GM18870 (cell line): ENCODE results near the gene CFAP54.

Source experiments
- ATAC-seq: cut with Tn5 transposase; IDR thresholded peaks from one replicate; pipeline ENCODE4 v1.9.1; 2021; ENCODE audit warnings: moderate library complexity; ENCODE audit not compliant: unreplicated experiment

The CFAP54 gene

DNA sequence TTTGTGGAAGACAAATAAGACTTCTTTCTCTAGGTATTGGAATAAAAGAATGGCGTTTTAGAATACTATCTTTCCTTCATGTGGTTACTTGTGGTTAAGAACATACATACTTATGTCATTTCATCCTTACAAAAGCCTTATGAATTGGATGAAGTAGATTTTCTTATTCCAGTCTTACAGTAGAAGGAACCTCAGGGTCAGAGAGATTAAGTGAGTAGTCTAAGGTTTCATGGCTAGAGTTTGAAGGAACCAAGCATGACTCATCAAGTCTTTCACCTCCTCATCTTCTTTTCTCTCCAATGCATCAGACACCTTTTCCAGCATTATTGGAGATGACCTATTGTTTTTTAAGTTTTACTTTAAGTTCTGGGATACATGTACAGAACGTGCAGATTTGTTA lies 324.8 kb downstream of the CFAP54 start:
- ATAC-seq: no peak

DNA sequence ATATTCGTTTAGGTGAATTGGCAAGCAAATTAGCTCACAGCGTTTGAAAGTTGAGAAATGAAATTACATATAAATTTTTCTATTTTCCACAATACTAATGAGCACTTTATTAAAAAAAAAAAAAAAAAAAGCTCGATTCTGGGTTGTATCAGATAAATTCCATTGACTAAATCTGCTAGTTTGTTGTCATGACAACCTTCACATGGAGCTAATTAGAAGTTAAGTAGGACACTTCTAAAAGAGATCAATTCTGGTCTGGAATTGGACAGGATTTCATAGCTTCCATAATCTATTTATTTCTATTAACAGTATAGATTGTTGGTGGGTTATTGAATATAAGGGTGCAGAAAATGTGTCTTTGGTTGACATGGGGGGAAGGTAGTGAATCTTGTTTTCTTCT lies 332.2 kb downstream of the CFAP54 start:
- no peak for ATAC-seq

DNA sequence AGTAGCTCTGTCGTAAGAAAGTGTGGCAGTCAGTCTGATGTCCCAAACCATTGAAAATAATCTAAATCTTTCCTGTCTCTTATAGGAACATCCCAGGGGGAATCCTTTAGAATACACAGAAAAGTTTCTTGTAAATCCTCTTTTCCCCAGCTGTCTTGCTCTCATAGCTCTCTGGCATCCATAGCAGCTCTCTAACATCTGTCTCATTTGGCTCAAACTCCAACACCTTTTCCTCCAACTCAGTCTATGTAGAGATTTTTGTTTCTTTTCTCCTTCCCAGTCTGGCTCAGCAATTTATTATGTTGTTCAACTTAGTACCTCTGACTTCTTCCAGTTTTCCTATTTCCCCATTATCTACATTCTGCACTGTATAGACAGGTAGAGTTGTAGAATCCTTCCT lies 333.3 kb downstream of the CFAP54 start:
- no peak for ATAC-seq

DNA sequence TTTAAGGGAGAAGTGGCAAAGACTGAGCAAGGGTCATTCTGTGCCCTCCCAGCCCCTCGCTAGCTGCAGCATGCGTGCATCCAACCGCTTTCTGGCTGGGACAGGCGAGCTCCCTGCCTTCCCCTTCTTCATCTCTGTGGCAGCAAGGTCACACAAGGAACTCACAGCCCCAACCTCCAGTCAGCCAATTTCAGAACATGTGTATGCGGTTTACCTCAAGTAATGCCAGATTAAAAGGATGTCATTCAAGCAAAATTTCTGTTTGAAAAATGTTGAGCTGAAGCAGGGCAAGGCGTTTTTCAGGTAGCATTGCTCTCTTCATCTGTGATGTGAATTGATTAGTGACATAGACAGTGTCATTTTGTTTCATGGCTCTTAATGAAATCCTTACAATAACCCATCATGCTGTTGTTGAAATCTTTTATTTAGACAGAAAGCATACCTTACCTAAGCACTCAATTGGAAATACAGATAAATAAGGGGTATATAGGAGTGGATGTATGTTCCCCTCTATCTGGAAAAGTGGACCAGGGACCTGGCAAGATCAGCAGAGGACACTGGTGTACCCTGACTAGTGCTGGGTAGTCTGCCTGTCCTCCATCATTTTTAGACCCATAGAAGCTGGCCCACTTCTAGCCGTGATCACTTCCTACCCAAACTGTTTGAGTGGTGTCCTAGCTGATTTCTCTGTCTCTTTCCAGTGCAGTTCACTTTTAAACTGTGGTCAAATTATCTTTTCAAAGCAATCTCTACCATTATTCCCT lies 334.9 kb downstream of the CFAP54 start:
- no peak for ATAC-seq

DNA sequence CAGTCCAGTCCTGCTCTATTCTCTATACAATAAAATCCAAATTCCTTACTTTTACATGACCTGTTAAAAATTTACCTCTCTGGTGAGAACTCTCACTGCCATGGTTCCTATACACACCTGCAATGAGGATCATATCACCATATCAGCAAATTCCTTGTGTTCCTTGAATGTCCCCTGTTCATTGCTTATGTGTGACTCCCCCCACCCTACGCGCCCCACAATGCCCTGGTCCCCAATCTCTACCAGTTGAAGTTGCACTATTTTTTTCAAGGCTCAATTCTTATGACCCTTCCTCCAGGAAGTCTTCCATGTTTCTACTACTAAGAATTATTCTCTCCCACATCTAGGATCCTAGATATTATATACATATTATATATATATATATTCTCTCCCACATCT lies 335.5 kb downstream of the CFAP54 start:
- ATAC-seq: no peak

DNA sequence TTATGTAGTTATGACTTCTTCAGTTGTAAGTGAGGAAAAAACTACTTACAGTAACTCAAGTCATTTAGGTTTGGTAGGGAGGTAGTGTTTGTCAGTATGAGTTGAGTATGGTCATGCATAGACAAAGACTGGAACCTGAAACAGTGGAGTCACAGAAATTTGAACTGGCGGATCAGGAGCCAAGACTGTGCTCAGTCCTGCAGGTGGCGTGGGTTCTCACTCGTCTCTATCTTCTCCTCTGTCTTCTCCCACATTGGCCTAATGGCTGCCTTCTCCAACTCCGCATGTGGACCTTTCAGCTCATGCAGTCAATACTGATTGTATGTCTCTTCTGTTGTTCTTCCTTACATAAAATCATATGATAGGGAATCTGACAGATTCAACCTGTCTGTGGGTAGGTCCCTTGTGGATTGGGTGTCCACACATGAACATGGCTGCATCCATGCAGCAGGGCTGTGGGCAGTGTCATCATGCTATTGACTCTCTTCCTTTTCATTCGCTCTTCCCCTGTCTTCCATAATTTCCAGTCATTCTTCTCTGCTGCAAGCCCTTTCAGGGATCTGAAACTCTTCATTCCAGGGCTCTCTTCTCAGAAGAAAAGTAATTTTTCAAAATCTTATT lies 338.9 kb downstream of the CFAP54 start:
- no peak for ATAC-seq

DNA sequence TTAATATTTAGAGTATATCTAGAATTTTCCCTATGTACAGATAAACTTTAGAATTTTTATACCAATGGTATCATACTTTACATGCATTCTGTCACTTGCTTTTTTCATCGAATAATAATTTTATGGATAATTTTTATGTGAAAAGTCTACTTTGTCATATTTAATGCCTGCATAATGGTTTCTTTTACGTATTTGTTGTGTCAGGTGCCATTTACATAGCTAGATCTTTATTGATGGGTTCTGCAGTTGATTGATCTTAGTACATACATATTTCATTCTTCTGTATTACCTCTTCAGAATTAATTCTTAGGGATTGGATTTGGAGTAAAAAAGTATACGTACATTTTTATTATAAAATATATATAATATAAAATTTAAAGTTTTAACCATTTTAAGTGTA lies 340.0 kb downstream of the CFAP54 start:
- ATAC-seq: no peak

DNA sequence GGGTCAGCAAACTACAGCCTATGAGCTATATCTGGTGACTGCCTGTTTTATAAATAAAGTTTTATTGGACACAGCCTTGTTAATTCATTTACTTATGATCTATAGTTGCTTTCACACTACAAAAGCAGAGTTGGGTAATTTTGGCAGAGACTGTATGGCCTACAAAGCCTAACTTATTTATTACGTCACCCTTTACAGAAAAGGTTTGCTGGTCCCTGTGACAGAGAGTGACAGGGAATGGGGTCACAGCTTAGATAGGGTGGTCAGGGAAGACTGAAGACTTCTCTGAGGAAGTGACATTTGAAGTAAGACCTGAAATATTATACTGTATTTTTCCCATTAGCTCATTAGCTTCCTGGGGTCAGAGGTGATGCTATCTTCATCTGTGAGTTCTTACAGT lies 342.0 kb downstream of the CFAP54 start:
- ATAC-seq: no peak

DNA sequence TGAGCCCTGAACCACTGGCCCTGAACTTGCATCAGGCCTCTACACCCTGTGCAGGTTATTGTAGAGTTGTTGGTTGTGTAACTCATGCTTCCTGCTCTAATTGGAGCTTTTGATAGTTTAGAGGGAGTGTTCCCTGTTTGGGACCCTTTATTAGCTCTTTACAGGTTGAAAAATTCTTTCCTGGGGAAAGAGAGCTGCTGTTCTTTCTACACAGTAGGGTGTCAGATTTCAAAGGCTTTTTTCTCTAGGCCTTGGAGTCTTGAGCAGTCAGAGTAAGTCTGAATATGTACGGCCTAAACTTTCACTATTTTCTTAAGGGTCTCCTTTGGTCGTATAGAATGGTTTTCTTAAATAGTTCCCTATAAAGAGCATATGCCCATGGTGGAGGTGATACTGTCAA lies 356.9 kb downstream of the CFAP54 start:
- ATAC-seq: no peak

DNA sequence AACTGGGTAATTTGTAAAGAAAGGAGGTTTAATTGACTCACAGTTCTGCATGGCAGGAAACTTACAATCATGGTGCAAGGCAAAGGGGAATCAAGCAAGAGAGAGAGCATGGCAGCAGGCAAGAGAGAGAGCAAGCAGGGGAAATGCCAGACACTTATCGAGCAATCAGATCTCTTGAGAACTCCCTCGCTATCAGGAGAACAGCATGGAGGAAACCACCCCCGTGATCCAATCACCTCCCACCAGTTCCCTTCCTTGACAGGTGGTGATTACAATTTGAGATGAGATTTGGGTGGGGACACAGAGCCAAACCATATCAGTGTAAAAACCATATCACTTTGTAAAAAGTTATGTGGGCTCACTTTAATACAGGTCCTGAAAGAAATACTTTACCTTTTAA lies 361.3 kb downstream of the CFAP54 start:
- ATAC-seq: no peak

DNA sequence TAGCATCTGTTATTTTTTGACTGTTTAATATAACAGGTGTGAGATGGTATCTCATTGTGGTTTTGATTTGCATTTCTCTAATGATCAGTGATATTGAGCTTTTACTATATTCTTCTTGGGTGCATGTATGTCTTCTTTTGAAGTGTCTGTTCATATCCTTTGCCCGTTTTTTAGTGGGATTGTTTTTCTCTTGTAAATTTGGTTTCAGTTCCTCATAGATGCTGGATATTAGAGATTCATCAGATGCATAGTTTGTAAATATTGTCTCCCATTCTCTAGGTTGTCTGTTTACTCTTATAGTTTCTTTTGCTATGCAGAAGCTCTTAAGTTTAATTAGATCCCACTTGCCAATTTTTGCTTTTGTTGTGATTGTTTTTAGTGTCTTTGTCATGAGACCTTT lies 368.8 kb downstream of the CFAP54 start:
- ATAC-seq: no peak

DNA sequence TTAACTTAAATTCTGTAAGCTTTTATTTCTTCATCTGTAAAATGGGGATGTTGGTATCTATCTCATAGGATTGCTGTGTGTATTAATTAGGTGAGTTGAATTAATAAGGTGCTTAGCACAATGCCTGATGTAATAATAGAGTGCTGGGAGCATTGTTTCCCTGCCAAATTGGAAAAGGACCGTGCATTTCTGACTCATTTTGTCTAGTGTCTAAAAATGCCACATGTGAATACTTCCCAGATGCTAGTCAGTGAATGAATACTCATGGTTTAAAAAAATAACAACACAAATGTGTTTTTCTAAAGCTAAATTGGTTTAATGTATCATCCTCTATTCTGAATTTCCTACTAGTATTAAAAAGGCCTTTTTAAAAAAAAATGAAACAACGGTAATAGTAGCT lies 372.3 kb downstream of the CFAP54 start:
- ATAC-seq: no peak

DNA sequence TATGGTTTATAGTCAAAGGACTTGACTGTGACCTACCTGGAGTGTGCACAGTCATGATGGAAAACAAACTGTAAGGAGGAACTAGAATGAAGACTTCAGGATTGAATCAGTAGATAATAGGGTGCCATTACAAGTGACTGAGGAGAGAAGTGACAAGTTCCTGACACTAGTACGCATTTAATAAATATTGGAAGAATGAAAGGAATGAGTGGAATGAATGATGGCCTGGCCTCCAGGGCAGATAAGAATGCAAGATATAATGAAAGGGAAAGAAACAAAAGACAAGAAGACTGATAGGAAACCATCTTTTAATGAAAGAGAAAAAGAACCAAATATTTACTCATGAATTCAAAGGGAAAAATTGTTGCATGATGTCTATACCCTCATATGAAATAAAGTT lies 372.9 kb downstream of the CFAP54 start:
- no peak for ATAC-seq

DNA sequence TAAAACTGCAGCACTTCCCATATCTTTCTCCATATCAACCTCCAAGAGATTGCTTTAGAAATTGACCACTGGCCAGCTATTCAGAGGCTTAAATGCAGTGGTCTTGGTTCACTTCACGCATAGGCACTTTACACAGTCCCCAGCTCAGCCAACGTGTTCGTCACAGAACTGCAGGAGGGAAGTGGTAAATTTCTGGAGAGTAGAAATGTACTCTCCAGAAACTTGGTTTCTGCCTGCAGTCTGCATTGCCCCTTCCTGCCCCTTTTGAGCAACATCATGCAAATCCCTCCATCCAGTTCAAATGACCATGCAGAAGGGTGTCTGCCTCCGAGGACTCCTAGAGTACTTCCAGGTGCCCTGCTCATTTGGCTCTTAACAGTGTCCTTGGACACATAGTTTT lies 375.0 kb downstream of the CFAP54 start:
- no peak for ATAC-seq

DNA sequence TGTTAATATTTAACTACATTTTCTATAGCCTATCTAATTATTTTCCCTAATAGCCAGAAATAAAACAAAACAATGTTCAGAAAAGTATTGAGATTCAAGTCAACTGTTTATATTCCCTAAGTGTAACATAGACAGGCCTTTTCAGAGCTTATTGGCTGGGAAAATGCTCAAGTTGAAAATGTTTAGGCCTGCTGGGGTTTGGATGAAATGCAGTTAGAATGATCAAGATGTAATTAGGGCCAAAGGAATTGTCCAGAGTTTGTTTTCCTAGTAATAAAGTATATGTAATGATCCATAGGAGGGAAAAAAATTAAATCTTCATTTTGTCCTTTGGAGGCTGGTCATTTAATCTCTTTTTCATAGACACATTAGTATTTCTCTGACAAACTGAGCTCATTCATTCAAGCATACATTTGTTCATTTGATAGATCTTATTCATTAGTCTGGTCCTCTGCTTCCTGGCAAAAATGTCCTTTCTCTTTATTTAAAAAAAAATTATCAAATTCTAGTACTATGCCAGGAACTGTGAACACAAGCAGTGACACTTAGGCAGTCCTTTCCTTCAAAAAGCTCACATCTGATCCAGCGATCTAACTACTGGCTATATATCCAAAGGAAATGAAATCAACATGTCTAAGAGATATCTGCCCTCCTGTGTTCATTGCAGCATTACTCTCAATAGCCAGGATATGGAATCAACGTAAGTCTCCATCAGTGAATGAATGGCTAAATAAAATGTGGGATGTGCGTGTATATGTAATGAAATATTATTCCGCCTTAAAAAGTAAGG lies 377.6 kb downstream of the CFAP54 start:
- ATAC-seq: no peak

DNA sequence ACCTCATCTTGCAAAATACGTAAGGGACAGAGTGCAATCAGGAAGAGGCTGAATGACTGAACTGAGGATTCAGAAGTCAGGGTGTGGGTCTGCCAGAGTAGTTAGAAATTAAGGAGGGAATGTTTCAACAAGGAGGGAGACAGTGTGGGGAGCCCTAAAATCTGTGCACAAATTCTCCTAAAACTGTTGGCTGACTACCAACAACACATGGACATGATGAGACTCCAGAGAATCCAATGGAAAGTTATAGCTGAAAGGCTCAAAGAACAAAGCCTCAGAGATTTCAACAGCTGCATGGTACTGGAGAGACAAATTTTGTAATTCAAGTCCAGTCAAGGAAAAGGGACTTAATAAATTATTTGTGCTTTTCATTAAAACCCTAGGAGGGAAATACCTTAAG lies 381.6 kb downstream of the CFAP54 start:
- ATAC-seq: no peak

DNA sequence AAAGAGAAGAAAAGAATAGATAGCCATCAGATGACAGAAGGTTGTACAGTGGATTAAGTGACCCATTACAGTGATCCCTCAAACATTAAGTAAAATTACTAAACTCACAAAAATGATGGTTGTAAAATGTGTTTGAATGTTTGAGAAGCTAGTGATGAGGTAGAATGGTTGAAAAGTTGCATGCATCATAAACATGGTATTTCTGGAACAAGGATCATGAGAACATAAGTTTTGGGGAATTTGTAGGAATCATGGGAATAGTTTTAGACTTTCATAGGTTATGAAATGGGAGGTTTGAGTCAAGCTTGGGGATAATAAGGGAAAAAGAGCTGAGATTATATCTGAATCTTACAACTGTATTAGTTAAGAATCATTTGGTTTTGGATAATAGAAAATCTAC lies 383.6 kb downstream of the CFAP54 start:
- ATAC-seq: no peak

DNA sequence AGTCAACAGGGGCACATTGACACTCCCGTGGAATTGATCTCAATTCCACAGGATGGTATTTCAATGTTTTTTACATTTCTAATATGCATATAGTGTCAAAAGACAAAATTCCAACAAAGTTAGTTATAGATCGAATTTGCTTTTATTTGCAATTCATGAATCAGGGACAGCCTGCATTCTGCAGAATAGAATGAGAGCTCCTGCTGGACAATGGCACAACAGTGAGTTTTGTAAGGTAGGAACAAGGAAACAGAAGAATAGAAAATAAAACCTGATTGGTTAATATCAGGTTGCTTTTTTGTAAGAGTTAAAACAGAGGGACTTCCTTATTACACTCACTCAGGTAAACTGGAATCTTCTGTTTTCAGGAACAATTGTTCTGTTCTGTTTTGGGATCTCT lies 384.8 kb downstream of the CFAP54 start:
- no peak for ATAC-seq

DNA sequence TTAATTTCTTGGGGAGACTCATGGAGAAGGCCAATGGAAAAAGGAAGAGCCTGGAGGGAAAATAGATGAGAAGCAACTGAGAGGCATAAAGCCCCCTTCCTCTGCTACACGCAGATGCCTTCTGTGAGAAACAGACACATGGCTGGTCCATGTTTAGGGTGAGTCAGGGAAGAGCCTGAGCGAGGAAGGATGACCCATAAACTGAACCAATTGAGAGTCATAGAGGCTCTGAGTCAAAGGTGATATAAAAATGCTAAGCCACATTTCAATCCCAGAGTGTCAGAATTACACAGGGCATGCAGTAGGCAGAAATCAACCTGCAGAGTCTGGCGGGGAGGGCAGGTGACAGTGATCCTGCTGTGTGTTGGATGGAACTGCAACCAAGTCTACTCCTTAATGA lies 387.6 kb downstream of the CFAP54 start:
- ATAC-seq: no peak

DNA sequence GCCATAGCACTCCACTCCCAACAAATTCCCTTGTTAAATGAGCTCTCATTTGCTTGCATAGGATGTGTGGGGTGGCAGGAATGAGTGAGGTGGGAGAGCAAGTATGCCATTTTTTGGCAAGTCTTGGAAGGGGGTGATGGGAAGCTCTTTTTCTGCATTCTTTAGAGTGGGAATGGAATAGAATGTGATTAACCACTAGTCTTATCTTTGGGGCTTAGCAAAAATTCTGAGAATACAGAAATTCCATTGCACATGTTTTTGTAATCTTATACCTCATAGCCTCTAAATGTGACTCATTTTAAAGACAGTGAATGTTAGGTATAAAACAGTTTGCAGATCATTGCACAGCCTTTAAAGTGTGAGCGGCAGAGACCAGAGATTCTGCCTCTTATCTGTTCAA lies 389.3 kb downstream of the CFAP54 start:
- no peak for ATAC-seq

DNA sequence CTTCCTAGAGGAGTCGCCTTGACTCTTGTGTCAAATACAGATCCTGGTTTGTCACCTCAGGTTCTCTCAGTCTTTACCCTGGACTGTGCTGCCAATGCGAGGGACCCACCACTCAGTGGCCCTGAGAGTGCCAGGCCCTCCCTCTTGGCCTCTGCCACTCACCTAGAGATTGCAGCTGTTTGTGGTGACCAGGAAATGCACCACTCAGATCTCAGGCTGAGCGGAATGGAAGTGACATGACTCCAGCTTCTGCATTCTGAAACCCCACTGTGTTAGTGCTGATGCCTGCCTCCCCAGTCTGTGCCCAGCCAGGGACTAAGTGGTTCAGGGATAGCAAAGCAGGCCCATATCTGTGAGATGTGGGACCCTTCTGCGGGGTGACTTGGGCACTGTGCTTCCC lies 389.9 kb downstream of the CFAP54 start:
- ATAC-seq: no peak

DNA sequence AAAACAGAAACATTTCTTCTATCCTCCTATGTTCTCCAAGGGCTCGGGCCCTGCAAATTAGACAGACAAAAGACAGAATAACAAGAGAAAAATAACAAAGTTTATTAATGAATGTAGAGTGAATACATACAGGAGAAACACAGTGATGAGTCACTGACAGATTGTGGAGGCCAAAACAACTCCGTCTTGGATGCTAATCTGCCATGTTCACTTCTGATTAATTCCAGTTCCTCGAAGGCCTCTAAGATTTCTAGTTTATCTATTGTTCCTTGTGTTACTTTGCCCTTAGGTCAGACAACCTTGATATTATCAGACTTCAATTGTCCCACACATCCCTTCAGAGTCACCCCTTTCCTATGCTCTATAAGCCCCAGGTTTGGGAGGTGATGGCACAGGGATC lies 390.8 kb downstream of the CFAP54 start:
- no peak for ATAC-seq
